Neural progenitor cell (in vitro differentiated cells): ENCODE measurements around the gene ARHGEF6. TPM values are rescaled to one million over a fixed set of nuclear protein-coding genes. Genes with fewer than 3 reads are reported as not detected.

Source experiments
- DNase-seq: peaks from one replicate; pipeline ENCODE4 v3.0.0-alpha.2; 2016; ENCODE audit warnings: low spot score
- H2AFZ ChIP-seq: fragments of 200-600 bp; sonication (generic); replicated peaks from 2 replicates; pipeline ENCODE4 v1.6.1; 2016; ENCODE audit warnings: antibody characterized with exemption
- H3F3A ChIP-seq: fragments of 200-600 bp; sonication (generic); 2 replicates; pipeline ENCODE4 v1.6.1; 2016; ENCODE audit warnings: antibody characterized with exemption, low read depth
- H3K27ac ChIP-seq: fragments of 200-600 bp; sonication (generic); 2 replicates; pipeline ENCODE4 v1.5.1; 2016; ENCODE audit warnings: mild to moderate bottlenecking
- H3K27me3 ChIP-seq: fragments of 200-600 bp; sonication (generic); 2 replicates; pipeline ENCODE4 v1.6.1; 2016; ENCODE audit warnings: mild to moderate bottlenecking, moderate library complexity
- H3K36me3 ChIP-seq: fragments of 200-600 bp; sonication (generic); 2 replicates; pipeline ENCODE4 v1.5.1; 2016
- H3K4me1 ChIP-seq: fragments of 200-600 bp; sonication (generic); 2 replicates; pipeline ENCODE4 v1.6.1; 2016; ENCODE audit warnings: mixed run types
- H3K4me2 ChIP-seq: fragments of 200-600 bp; sonication (generic); 2 replicates; pipeline ENCODE4 v1.6.1; 2016
- H3K4me3 ChIP-seq: fragments of 200-600 bp; sonication (generic); 2 replicates; pipeline ENCODE4 v1.5.1; 2016
- H3K79me2 ChIP-seq: fragments of 200-600 bp; sonication (generic); 2 replicates; pipeline ENCODE4 v1.6.1; 2016; ENCODE audit warnings: low read depth
- H3K9ac ChIP-seq: fragments of 200-600 bp; sonication (generic); 2 replicates; pipeline ENCODE4 v1.6.1; 2016
- H3K9me3 ChIP-seq: fragments of 200-600 bp; sonication (generic); 2 replicates; pipeline ENCODE4 v1.5.1; 2016; ENCODE audit warnings: low read depth
- H4K20me1 ChIP-seq: fragments of 200-600 bp; sonication (generic); 2 replicates; pipeline ENCODE4 v1.6.1; 2016; ENCODE audit warnings: low read depth
- H3K27ac Mint-ChIP-seq: 3 replicates; pipeline ENCODE4 v1.8.0; 2021; ENCODE audit warnings: mixed read lengths
- H3K27me3 Mint-ChIP-seq: 2 replicates; pipeline ENCODE4 v1.8.0; 2022; ENCODE audit warnings: low read depth, mild to moderate bottlenecking, inconsistent platforms, moderate library complexity, mixed read lengths; ENCODE audit not compliant: insufficient read depth
- H3K36me3 Mint-ChIP-seq: 3 replicates; pipeline ENCODE4 v1.8.0; 2021; ENCODE audit warnings: mixed read lengths
- H3K4me1 Mint-ChIP-seq: 3 replicates; pipeline ENCODE4 v1.8.0; 2021; ENCODE audit warnings: mixed read lengths
- H3K4me3 Mint-ChIP-seq: 3 replicates; pipeline ENCODE4 v1.8.0; 2021; ENCODE audit warnings: mild to moderate bottlenecking, moderate library complexity, mixed read lengths
- H3K9me3 Mint-ChIP-seq: 3 replicates; pipeline ENCODE4 v1.8.0; 2020; ENCODE audit warnings: mixed read lengths
- EZH2 ChIP-seq: fragments of 200-600 bp; sonication (generic); IDR thresholded peaks from 2 replicates; pipeline ENCODE4 v1.6.1; 2017; ENCODE audit warnings: antibody characterized with exemption, mild to moderate bottlenecking, moderate library complexity
- EZH2phosphoT487 ChIP-seq: fragments of 200-600 bp; sonication (generic); IDR thresholded peaks from 2 replicates; pipeline ENCODE4 v1.6.1; 2017; ENCODE audit warnings: antibody characterized with exemption
- total RNA-seq: library from RNA; depleted of rRNA; stranded (reverse); fragments of >200 nt; gene quantifications from 2 replicates; pipeline ENCODE4 v1.2.3, GENCODE V29; 2015; ENCODE audit warnings: low replicate concordance
- TF ChIP-seq, protein P1 (sequence below): fragments of 200-600 bp; sonication (generic); IDR thresholded peaks from 2 replicates; pipeline ENCODE4 v1.5.1; 2017; ENCODE audit warnings: antibody characterized with exemption, mild to moderate bottlenecking

The ARHGEF6 gene
- total RNA-seq, 1 donor from 2014 or later, result 3.2 TPM

DNA sequence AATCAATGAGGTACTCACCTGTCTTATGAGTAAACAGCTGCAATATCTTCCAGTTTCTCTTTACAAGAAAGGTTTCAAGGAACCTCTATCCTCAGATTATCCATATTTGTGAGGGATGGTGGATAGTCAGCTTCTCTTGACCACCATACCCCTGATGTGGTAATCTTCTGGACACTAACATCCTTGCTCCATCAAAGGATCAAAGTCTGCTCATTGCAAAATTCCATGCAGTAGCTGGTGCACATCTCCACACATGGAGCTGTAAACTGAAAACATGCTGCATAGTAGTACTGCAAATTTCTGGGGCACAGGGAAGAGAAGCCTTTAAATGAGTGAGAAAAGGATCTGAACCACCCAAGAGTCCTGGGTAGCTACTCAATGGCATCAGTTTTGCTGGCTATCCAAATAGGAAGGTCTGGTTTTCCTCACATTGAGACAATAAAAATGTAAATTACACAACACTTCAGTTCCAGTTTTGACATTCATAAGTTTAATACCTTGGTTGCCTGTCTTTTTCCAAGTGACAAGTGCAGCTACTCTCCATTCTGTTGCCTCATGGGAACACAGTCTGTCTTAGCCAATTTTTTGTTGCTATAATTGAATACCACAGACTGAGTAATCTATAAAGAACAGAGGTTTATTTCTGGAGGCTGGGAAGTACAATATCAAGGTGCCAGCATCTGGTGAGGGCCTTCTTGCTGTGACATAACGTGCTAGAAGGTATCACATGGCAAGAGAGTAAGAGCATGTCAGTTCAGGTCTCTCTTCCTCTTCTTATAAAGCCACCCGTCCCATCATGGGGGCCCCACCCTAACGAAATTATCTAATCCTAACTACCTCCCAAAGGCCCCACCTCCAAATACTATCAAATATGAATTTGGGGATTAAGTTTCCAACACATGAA lies 34.4 kb upstream of the ARHGEF6 start:
- Histone ChIP-seq H3K4me2 (no peak overlapping the region), H3K9me3 (no peaks in the 10 kb centered on the region), H3K4me1 (no peaks in the 10 kb centered on the region), H3K27ac (no peak overlapping the region), H3K27me3 (no peaks in the 10 kb centered on the region), H3K79me2 (no peaks in the 10 kb centered on the region), H3K36me3 (no peaks in the 10 kb centered on the region), H3F3A (no peaks in the 10 kb centered on the region), H2AFZ (no peak overlapping the region), H3K4me3 (no peak overlapping the region), H3K9ac (no peak overlapping the region), H4K20me1 (no peaks in the 10 kb centered on the region)
- Mint-ChIP-seq H3K4me1 (no peaks in the 10 kb centered on the region), H3K27me3 (peaks cover 3% of the 10 kb centered on the region), H3K4me3 (no peak overlapping the region), H3K36me3 (peaks cover 11% of the 10 kb centered on the region), H3K9me3 (peaks cover 3% of the 10 kb centered on the region), H3K27ac (no peak overlapping the region)
- no peak for DNase-seq
- no peak for TF ChIP-seq EZH2
- no peak for TF ChIP-seq EZH2phosphoT487
- TF ChIP-seq, protein P1, sequence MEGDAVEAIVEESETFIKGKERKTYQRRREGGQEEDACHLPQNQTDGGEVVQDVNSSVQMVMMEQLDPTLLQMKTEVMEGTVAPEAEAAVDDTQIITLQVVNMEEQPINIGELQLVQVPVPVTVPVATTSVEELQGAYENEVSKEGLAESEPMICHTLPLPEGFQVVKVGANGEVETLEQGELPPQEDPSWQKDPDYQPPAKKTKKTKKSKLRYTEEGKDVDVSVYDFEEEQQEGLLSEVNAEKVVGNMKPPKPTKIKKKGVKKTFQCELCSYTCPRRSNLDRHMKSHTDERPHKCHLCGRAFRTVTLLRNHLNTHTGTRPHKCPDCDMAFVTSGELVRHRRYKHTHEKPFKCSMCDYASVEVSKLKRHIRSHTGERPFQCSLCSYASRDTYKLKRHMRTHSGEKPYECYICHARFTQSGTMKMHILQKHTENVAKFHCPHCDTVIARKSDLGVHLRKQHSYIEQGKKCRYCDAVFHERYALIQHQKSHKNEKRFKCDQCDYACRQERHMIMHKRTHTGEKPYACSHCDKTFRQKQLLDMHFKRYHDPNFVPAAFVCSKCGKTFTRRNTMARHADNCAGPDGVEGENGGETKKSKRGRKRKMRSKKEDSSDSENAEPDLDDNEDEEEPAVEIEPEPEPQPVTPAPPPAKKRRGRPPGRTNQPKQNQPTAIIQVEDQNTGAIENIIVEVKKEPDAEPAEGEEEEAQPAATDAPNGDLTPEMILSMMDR, result no peak

DNA sequence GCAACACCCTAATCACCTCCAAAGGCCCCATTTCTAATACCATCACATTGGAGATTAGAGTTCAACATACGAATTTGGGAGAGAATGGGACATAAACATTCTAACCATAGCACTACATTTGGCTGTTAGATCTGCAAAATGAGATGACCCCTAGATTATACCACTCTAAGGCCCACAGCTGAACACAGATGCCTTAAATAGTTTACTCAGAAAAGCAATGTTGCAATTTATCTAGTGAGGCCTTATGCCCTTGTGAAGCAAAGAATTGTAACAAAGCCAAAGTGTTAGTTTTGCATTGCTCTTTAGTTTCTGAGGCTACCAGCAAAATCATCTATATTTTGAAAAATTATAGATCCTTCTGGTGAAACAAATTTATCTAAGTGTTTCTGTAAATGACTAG lies 31.6 kb upstream of the ARHGEF6 start:
- H3K36me3 Mint-ChIP-seq, result no peaks in the 10 kb centered on the region
- no peaks in the 10 kb centered on the region for H3K27me3 ChIP-seq
- no peak overlapping the region for H3K9ac ChIP-seq
- no peak overlapping the region for H3K4me2 ChIP-seq
- DNase-seq, result no peak
- H3F3A ChIP-seq, result no peaks in the 10 kb centered on the region
- no peak overlapping the region for H3K27ac Mint-ChIP-seq
- TF ChIP-seq, protein P1, result no peak
- TF ChIP-seq EZH2 (no peak), EZH2phosphoT487 (no peak)
- H3K9me3 Mint-ChIP-seq, result no peaks in the 10 kb centered on the region
- H2AFZ ChIP-seq, result no peak overlapping the region
- H3K79me2 ChIP-seq, result no peaks in the 10 kb centered on the region
- H3K4me3 ChIP-seq, result no peak overlapping the region
- H3K4me3 Mint-ChIP-seq, result no peak overlapping the region
- no peaks in the 10 kb centered on the region for H3K36me3 ChIP-seq
- H3K9me3 ChIP-seq, result no peaks in the 10 kb centered on the region
- no peaks in the 10 kb centered on the region for H3K4me1 ChIP-seq
- H4K20me1 ChIP-seq, result no peaks in the 10 kb centered on the region
- H3K27me3 Mint-ChIP-seq, result peaks cover 3% of the 10 kb centered on the region
- H3K27ac ChIP-seq, result no peak overlapping the region
- no peaks in the 10 kb centered on the region for H3K4me1 Mint-ChIP-seq

DNA sequence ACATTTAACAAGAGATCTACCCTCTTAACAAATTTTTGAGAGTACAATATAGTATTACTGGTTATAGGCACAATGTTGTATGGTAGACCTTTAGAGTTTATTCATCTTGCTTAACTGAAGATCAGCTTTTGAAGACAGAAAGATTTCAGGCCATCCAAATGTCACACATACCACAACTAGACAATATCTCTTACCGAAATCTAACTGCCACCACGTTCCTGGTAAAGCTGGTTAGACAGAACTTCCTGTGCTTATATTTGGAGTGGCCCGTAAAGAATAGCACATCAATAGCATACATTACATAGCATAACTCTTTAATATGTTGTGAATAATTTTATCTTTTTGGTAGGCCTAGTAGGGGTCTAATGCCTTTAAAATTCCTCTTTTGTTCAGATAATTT lies 29.8 kb upstream of the ARHGEF6 start:
- H3K4me1 Mint-ChIP-seq, result no peaks in the 10 kb centered on the region
- no peak for DNase-seq
- Histone ChIP-seq H3K4me1 (no peaks in the 10 kb centered on the region), H3K27me3 (no peaks in the 10 kb centered on the region), H4K20me1 (no peaks in the 10 kb centered on the region), H3K9me3 (peaks cover 5% of the 10 kb centered on the region), H3K9ac (no peak overlapping the region), H3K36me3 (no peaks in the 10 kb centered on the region), H3K79me2 (no peaks in the 10 kb centered on the region), H3F3A (no peaks in the 10 kb centered on the region), H3K4me2 (no peak overlapping the region), H2AFZ (no peak overlapping the region), H3K27ac (no peak overlapping the region), H3K4me3 (no peak overlapping the region)
- no peak overlapping the region for H3K4me3 Mint-ChIP-seq
- no peaks in the 10 kb centered on the region for H3K27me3 Mint-ChIP-seq
- no peaks in the 10 kb centered on the region for H3K9me3 Mint-ChIP-seq
- TF ChIP-seq EZH2phosphoT487, result no peak
- TF ChIP-seq, protein P1, result no peak
- no peak for TF ChIP-seq EZH2
- no peaks in the 10 kb centered on the region for H3K36me3 Mint-ChIP-seq
- H3K27ac Mint-ChIP-seq, result no peak overlapping the region
